ENCODE results near the gene SYNRG. TPM values are rescaled to one million over a fixed set of nuclear protein-coding genes. Genes with fewer than 3 reads are reported as not detected.
A peak's percentile ranks its signal among the peaks of the same experiment; 100 is the strongest.

The SYNRG gene
- total and polyA plus RNA-seq, 2 donors (not counting 1 experiment from before 2014, with no cell fraction given): 20.4 to 21.5 TPM

- Histone ChIP-seq H3K36me3 (ENCODE audit: control insufficient read depth, insufficient read depth, low read length) (peaks cover 2% of the 10 kb centered on the region), H3K9ac (ENCODE audit: insufficient read depth, low read length) (no peak overlapping the region), H3K4me3 (replicated peaks in 1 of 4; ENCODE audit: control extremely low read depth in 1 of 4, insufficient read depth in 1 of 4, low read depth in 3 of 4, low read length in 4 of 4) (peak overlapping the region; percentile 16 to 91 (median 87)), H3K4me1 (ENCODE audit: control insufficient read depth, extremely low read depth, insufficient read depth, low read length) (peaks cover 21% of the 10 kb centered on the region), H3K27ac (ENCODE audit: insufficient read depth, low read length) (peak overlapping the region; percentile 98), H2AFZ (ENCODE audit: low read length) (no peak overlapping the region), H4K20me1 (ENCODE audit: control insufficient read depth, extremely low read depth, insufficient read depth, low read length) (no peaks in the 10 kb centered on the region), H3K79me2 (ENCODE audit: control insufficient read depth, insufficient read depth, low read length) (peaks cover 77% of the 10 kb centered on the region), H3K4me2 (ENCODE audit: extremely low read depth, insufficient read depth, low read length) (peak overlapping the region; percentile 94), H3K9me3 (ENCODE audit: control insufficient read depth, insufficient read depth, low read depth, low read length) (no peaks in the 10 kb centered on the region), H3K27me3 (ENCODE audit: control insufficient read depth, insufficient read depth, low read length) (no peaks in the 10 kb centered on the region)
- no peak for TF ChIP-seq EZH2 (IDR thresholded peaks at IDR 0.05; ENCODE audit: low read length, missing control alignments)
- TF ChIP-seq CTCF (conservative IDR thresholded peaks at IDR 0.05 in 1 of 2, IDR thresholded peaks at IDR 0.05 in 1 of 2; ENCODE audit: low read depth in 1 of 2, low read length in 2 of 2): no peak
- DNase-seq (ENCODE audit: low read depth in 2 of 2): peak; percentile 77 to 98
These were observed 115.8 kb downstream of the SYNRG start for GRCh38 chr17:37493249-37494027.

- Histone ChIP-seq H4K20me1 (ENCODE audit: control insufficient read depth, extremely low read depth, insufficient read depth, low read length) (no peaks in the 10 kb centered on the region), H3K9me3 (ENCODE audit: control insufficient read depth, insufficient read depth, low read depth, low read length) (no peaks in the 10 kb centered on the region), H3K4me2 (ENCODE audit: extremely low read depth, insufficient read depth, low read length) (peak overlapping the region; percentile 94), H3K36me3 (ENCODE audit: control insufficient read depth, insufficient read depth, low read length) (peaks cover 2% of the 10 kb centered on the region), H3K79me2 (ENCODE audit: control insufficient read depth, insufficient read depth, low read length) (peaks cover 66% of the 10 kb centered on the region), H3K9ac (ENCODE audit: insufficient read depth, low read length) (peak overlapping the region; percentile 63), H3K27ac (ENCODE audit: insufficient read depth, low read length) (peak overlapping the region; percentile 98), H3K4me3 (replicated peaks in 1 of 4; ENCODE audit: control extremely low read depth in 1 of 4, insufficient read depth in 1 of 4, low read depth in 3 of 4, low read length in 4 of 4) (peak overlapping the region; percentile 82 to 91 (median 87)), H2AFZ (ENCODE audit: low read length) (no peak overlapping the region), H3K27me3 (ENCODE audit: control insufficient read depth, insufficient read depth, low read length) (no peaks in the 10 kb centered on the region), H3K4me1 (ENCODE audit: control insufficient read depth, extremely low read depth, insufficient read depth, low read length) (peaks cover 27% of the 10 kb centered on the region)
- peak in 1 of 2 donors; percentile 8 for DNase-seq (ENCODE audit: low read depth in 2 of 2)
- TF ChIP-seq CTCF (conservative IDR thresholded peaks at IDR 0.05 in 1 of 2, IDR thresholded peaks at IDR 0.05 in 1 of 2; ENCODE audit: low read depth in 1 of 2, low read length in 2 of 2) (no peak), EZH2 (IDR thresholded peaks at IDR 0.05; ENCODE audit: low read length, missing control alignments) (no peak)
These were observed 117.1 kb downstream of the SYNRG start for GRCh38 chr17:37492167-37492566.

GRCh38 chr17:37490638-37491614 is 118.3 kb downstream of the SYNRG start:
- Histone ChIP-seq H2AFZ (ENCODE audit: low read length) (no peak overlapping the region), H3K9ac (ENCODE audit: insufficient read depth, low read length) (peak overlapping the region; percentile 91), H3K79me2 (ENCODE audit: control insufficient read depth, insufficient read depth, low read length) (peaks cover 54% of the 10 kb centered on the region), H3K4me2 (ENCODE audit: extremely low read depth, insufficient read depth, low read length) (peak overlapping the region; percentile 94), H3K27me3 (ENCODE audit: control insufficient read depth, insufficient read depth, low read length) (no peaks in the 10 kb centered on the region), H3K4me3 (replicated peaks in 1 of 4; ENCODE audit: control extremely low read depth in 1 of 4, insufficient read depth in 1 of 4, low read depth in 3 of 4, low read length in 4 of 4) (peak overlapping the region; percentile 82 to 91 (median 87)), H3K9me3 (ENCODE audit: control insufficient read depth, insufficient read depth, low read depth, low read length) (no peaks in the 10 kb centered on the region), H4K20me1 (ENCODE audit: control insufficient read depth, extremely low read depth, insufficient read depth, low read length) (no peaks in the 10 kb centered on the region), H3K27ac (ENCODE audit: insufficient read depth, low read length) (peak overlapping the region; percentile 98), H3K36me3 (ENCODE audit: control insufficient read depth, insufficient read depth, low read length) (peaks cover 2% of the 10 kb centered on the region), H3K4me1 (ENCODE audit: control insufficient read depth, extremely low read depth, insufficient read depth, low read length) (peaks cover 27% of the 10 kb centered on the region)
- peak; percentile 84 to 89 for DNase-seq (ENCODE audit: low read depth in 2 of 2)
- TF ChIP-seq CTCF (conservative IDR thresholded peaks at IDR 0.05 in 1 of 2, IDR thresholded peaks at IDR 0.05 in 1 of 2; ENCODE audit: low read depth in 1 of 2, low read length in 2 of 2): no peak
- no peak for TF ChIP-seq EZH2 (IDR thresholded peaks at IDR 0.05; ENCODE audit: low read length, missing control alignments)

All from fibroblast of lung (primary cell).